ENCODE results near the gene CLP1.

Gene CLP1

GRCh38 chr11:57638005-57638781, 19.4 kb upstream of the CLP1 start:
- Histone ChIP-seq H3K36me3 (ENCODE audit: control insufficient read depth, insufficient read depth, low read length) (no peaks in the 10 kb centered on the region), H3K4me3 (replicated peaks; ENCODE audit: low read depth, low read length) (peak overlapping the region; percentile 60)
- no peak for DNase-seq (ENCODE audit: extremely low read depth, insufficient read length)

GRCh38 chr11:57638811-57639320, 18.7 kb upstream of the CLP1 start:
- TF ChIP-seq, protein P1, sequence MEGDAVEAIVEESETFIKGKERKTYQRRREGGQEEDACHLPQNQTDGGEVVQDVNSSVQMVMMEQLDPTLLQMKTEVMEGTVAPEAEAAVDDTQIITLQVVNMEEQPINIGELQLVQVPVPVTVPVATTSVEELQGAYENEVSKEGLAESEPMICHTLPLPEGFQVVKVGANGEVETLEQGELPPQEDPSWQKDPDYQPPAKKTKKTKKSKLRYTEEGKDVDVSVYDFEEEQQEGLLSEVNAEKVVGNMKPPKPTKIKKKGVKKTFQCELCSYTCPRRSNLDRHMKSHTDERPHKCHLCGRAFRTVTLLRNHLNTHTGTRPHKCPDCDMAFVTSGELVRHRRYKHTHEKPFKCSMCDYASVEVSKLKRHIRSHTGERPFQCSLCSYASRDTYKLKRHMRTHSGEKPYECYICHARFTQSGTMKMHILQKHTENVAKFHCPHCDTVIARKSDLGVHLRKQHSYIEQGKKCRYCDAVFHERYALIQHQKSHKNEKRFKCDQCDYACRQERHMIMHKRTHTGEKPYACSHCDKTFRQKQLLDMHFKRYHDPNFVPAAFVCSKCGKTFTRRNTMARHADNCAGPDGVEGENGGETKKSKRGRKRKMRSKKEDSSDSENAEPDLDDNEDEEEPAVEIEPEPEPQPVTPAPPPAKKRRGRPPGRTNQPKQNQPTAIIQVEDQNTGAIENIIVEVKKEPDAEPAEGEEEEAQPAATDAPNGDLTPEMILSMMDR (IDR thresholded peaks at IDR 0.05; ENCODE audit: insufficient read depth, low read length, poor library complexity, severe bottlenecking): no peak

More at GRCh38 chr11:57638005-57638781, 19.4 kb upstream of the CLP1 start:
- peaks cover 3% of the 10 kb centered on the region for H3K27me3 ChIP-seq (replicated peaks; ENCODE audit: control insufficient read depth, insufficient read depth, low read length)
- TF ChIP-seq, protein P1 (IDR thresholded peaks at IDR 0.05; ENCODE audit: insufficient read depth, low read length, poor library complexity, severe bottlenecking): no peak

DNA sequence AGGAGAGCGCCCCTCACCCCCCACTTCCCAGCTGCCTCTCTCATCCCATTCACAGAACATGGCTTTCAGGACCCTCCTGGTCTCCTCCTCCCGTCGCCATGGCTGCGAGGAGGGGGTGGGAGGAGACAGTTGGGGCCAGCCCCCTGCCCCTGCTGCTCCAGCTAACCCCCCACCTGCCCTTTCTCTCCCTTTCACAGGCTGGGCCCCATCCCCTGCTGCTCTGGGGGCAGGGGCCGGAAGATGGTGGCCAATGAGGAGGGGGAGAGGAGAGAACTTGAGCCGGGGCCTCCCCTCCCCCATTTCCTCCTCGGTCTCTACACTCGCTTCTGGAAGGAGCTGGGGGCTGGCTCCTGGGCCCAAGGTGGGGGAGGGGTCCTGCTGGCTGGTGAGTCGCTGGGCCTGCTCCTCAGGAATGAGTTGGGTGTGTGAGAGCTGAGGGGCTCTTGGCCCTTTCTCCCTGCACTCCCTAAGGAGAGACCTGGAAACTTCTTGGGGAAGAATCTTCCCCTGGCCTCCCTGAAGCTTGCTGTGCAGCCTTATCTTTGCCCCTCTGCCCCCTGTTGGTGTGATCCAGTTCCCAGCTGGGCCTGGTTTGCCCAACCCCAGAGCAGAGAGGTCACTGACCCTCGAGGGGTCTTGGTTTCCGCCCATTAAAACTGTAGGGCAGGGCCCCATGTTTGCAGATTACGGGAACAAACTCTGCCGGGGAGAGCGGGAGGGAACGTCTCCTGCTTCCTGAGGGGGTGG, 18.1 kb upstream of the CLP1 start:
- H3K4me3 ChIP-seq (replicated peaks; ENCODE audit: low read depth, low read length): no peak overlapping the region
- peaks cover 2% of the 10 kb centered on the region for H3K27me3 ChIP-seq (replicated peaks; ENCODE audit: control insufficient read depth, insufficient read depth, low read length)
- TF ChIP-seq, protein P1 (IDR thresholded peaks at IDR 0.05; ENCODE audit: insufficient read depth, low read length, poor library complexity, severe bottlenecking): no peak
- DNase-seq (ENCODE audit: extremely low read depth, insufficient read length): no peak
- no peaks in the 10 kb centered on the region for H3K36me3 ChIP-seq (ENCODE audit: control insufficient read depth, insufficient read depth, low read length)

More at GRCh38 chr11:57638811-57639320, 18.7 kb upstream of the CLP1 start:
- no peaks in the 10 kb centered on the region for H3K36me3 ChIP-seq (ENCODE audit: control insufficient read depth, insufficient read depth, low read length)
- no peak for DNase-seq (ENCODE audit: extremely low read depth, insufficient read length)
- H3K27me3 ChIP-seq (replicated peaks; ENCODE audit: control insufficient read depth, insufficient read depth, low read length): peaks cover 3% of the 10 kb centered on the region
- H3K4me3 ChIP-seq (replicated peaks; ENCODE audit: low read depth, low read length): peak overlapping the region; percentile 60

DNA sequence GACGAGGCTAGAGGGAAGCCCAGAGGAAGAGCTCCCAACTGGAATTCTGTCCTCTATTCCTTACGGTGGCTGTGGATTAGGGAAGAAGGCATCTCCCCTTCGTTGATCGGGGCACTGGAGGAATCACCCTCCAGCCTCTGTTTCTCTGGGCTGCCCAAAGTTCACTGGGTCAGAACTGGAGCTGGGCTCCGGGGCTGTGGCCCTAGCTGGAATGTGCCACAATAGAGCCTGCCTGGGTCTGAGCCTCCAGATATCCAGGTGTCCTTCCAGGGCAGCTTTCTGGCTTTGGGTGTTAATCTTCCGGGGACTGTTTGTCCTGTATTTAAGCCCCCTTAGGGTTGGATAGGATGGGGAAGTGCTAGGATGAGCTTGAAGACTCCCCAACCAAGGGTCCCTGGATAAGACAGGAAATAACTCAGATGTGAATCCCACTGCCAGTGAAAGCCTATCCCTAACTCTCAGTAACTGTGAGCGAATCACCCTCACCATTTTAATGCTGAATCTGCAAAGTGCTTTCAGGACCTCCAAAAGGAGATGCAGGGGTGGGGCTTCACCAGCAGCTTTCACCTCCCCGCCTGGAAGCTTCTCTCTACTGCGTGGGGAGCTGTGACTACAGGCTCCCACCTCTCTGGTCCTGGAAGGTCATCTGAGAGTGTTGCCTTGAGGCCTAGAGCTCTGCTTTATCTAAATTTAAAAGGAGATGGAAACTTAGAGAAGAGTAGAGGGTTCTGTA, 17.3 kb upstream of the CLP1 start:
- DNase-seq (ENCODE audit: extremely low read depth, insufficient read length): no peak
- no peaks in the 10 kb centered on the region for H3K36me3 ChIP-seq (ENCODE audit: control insufficient read depth, insufficient read depth, low read length)
- TF ChIP-seq, protein P1 (IDR thresholded peaks at IDR 0.05; ENCODE audit: insufficient read depth, low read length, poor library complexity, severe bottlenecking): no peak
- no peaks in the 10 kb centered on the region for H3K27me3 ChIP-seq (replicated peaks; ENCODE audit: control insufficient read depth, insufficient read depth, low read length)
- H3K4me3 ChIP-seq (replicated peaks; ENCODE audit: low read depth, low read length): no peak overlapping the region

- H3K4me3 ChIP-seq (replicated peaks; ENCODE audit: low read depth, low read length): no peak overlapping the region
- no peak for DNase-seq (ENCODE audit: extremely low read depth, insufficient read length)
- peaks cover 1% of the 10 kb centered on the region; the same call in 1 of the 2 replicates for H3K27me3 ChIP-seq (replicated peaks; ENCODE audit: control insufficient read depth, insufficient read depth, low read length)
- no peaks in the 10 kb centered on the region for H3K36me3 ChIP-seq (ENCODE audit: control insufficient read depth, insufficient read depth, low read length)
- TF ChIP-seq, protein P1 (IDR thresholded peaks at IDR 0.05; ENCODE audit: insufficient read depth, low read length, poor library complexity, severe bottlenecking): peak; percentile 57
Observed at GRCh38 chr11:57641011-57641807, 16.4 kb upstream of the CLP1 start.

Data from GM06990 (cell line).